Stimulated activated CD8-positive, alpha-beta memory T cell treated with anti-CD3 and anti-CD28 coated beads, Interleukin-4, amount 100 ng/mL, for 24 hours (primary cell): ENCODE data around the gene KCNQ1.

Experiments
- DNase-seq: peaks from one replicate; pipeline ENCODE4 v3.0.0-alpha.2; 2020; ENCODE audit warnings: low read depth

The KCNQ1 gene

DNA sequence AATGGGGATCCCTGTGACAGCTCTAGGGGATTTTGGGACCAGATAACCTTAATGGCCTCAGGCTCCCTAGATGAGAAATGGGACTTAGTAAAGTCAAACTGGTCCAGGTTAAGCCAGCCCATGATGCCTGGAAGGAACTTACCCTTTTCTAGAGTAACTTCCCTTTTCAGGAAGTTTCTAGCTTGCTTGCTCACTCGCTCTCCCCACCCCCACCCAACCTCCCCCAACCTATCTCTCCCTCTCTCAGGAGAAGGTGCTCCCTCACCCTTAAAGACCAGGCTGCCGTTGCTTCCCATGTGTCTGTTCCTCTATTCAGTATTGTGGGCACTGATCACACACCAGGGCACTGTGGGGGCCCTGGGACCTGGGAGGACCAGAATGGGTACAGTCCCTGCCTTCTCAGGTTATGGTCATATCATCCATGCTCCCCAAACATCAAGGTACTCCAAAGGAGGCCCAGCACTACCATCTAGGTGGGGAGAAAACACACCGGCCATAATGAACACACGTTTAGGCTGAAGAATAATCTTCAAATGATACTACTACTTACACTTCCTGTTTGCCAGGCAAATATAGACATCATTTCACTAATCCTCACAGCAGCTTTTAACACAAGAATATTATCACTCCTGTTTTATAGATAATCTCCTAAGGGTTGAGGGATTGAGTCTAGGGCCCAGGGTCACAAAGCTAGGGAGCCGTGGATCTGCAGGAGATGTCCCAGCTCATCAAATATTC, 236.8 kb downstream of the KCNQ1 start:
- no peak for DNase-seq

- DNase-seq, result no peak
Observed at GRCh38 chr11:2683806-2684205, 239.0 kb downstream of the KCNQ1 start.

DNA sequence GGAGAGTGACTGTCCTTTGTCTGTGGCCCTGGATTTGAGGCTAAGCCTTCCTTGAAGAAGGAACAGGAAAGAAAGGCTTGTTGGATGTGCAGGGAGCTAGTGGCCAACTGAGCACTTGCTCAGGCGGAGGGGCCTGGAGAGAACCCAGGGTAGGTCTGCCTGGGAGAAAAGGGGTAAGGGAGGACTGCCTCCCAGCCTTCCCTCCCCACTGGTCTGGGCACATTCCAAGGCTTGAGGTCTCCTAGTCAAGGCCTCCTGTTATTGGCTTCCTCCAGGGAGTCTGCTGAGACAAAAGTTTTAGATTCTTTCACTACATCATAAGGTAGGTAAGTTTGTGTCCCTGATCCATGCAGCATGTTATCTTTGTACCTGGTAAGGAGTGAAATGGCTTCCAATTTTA, 239.8 kb downstream of the KCNQ1 start:
- no peak for DNase-seq

DNA sequence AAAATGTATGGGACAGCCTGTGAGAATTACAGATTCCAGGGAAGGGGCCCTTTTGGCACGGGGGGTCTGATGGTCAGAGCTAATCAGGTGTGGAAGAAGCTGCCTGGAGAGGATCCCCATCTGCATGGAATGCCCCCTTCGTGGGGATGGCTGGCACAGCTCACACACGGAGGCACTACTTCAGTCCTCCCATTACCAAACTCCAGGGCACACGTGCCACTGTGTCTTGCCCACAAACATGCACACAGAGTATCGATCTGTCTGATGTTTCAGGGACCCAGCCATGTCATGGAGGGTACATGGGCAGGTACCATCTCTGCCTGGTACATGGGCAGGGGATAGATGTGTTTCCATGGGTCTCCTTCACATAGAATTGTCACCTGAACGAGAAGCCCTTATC, 240.2 kb downstream of the KCNQ1 start:
- no peak for DNase-seq

GRCh38 chr11:2685566-2686359, 241.0 kb downstream of the KCNQ1 start:
- no peak for DNase-seq

GRCh38 chr11:2686360-2687222, 241.8 kb downstream of the KCNQ1 start:
- DNase-seq, result no peak

DNA sequence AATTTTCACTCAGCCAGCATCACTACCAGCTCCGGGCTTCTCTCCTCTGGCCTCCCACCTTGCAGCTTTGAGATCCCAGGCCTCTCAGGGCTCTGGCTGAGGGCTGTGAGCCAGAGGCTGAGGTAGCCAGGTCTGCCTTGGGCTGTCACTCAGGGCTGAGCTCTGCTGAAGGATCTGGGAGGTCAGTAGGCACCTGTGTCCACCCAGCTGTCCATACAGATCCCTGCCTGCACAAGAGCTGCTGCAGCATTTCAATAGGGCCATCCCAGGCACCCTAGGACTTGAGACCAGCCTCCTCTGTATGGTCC, 242.4 kb downstream of the KCNQ1 start:
- no peak for DNase-seq

DNA sequence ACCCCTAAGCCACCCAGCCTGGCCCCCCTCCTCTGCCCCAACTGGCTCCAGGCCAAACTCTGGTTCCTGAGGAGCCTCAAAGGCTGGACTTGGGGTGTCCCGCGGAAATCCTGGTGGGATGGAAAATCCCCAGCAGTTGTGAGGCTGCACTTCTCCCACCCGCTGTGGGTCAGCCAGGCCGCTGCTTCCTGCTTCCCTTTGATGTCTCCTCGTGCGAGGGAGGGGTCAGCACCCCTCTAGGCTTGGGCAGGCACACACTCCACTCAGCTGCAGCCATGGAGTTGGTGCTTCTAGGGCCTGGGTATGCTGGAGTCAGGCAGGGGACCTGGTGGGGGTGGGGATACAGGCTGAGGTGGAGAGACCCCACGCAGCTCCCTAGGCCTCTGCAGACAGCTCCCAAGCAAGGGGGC, 243.0 kb downstream of the KCNQ1 start:
- DNase-seq, result no peak

- no peak for DNase-seq
Observed at GRCh38 chr11:2688381-2689231, 243.8 kb downstream of the KCNQ1 start.

DNA sequence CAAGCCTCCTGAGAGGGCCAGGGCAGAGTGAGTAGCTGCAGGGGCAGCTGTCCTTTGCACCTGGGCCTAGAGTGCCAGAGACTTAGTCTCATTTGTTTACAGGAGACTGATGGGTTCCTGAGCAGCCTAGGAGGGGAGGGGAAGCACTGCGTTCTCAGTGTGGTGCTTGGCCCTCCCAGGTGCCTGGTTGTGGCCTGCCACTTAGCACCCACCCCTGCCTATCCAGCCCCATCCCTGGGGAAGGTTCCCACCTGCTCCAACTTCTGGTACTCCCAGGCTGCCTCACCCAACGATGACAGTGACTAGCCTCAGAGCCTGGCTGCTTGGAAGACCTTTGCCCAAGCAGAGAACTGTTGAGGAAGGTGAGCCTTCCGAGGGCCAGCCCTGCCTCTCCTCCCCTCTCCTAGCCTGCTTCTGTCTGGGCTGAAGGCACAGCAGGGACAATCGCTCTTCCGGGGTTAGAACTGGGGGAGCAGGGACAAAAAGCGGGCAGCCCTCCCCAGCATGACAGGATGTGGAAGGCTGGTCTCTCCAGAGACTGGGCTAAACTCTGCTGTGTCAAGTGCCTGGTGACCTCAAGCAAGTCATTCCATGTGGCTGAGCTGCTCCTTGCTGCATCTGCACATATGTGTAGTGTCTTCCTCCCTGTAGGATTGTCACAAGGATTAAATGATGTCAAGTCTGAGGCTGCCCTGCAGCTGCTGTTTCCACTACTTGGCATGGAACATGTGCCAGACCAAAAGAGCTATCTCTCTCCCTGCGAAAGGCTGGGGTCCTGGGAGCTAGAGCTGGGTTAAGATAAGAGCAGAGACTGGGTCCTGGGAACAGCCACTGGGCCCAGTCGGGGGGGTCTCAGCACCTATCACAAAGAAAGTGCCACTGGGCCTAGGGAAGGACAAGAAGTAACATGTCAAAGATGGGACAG, 245.1 kb downstream of the KCNQ1 start:
- DNase-seq, result no peak

DNA sequence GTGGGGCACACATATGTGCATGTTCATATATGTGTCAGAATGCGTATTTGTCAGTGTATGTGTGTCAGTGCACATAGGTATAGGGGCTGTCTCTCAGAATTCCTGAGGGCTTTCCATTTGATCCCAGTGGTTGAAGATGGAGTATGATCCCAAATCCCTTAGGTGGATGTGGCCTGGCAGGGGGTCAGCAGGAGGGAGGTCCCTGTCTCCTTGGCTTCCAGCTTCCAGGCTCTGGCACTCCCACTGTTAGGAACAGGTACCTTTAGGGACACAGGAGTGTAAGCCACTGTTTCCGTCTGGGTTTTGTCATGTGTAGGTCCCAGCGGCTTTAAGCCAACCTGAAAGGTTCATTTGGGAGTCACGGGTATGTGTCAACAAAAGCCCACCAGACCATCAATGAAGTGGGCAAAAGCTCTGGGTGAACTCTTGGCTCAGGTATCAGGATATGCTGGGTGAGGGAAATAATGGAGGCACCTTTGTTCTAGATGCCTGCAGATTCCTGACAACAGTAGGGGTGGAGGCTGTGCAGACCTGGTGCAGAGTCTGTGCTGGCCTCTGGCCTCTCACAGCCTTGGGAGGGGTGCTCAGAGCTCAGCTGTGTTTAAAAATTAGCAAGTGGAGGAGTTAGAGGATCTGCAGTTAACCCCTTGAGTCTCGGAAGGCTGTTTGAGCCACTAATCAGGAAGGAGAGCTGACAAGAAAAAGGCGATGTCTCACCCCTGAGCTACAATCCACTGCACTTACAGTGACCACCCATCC, 246.0 kb downstream of the KCNQ1 start:
- no peak for DNase-seq

DNA sequence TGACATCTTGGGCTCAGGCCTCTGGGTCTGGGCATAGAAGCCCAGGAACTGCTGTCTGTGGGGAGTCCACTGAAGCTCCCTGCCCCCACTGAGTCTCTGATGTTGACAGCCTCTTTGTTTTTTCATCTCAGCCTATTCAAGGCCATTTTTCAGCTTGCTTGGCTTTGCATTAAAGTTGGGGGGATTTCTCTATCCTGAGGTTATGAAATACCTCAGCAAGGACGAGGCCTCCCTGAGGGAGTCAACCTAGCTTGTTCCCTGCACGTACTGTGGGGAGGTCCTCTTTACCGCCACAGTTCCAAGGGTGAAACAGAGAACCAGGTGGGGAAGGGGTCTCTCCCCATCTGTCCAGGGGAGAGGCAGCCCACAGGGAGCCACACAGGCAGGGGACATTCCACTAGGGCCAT, 246.6 kb downstream of the KCNQ1 start:
- no peak for DNase-seq

DNA sequence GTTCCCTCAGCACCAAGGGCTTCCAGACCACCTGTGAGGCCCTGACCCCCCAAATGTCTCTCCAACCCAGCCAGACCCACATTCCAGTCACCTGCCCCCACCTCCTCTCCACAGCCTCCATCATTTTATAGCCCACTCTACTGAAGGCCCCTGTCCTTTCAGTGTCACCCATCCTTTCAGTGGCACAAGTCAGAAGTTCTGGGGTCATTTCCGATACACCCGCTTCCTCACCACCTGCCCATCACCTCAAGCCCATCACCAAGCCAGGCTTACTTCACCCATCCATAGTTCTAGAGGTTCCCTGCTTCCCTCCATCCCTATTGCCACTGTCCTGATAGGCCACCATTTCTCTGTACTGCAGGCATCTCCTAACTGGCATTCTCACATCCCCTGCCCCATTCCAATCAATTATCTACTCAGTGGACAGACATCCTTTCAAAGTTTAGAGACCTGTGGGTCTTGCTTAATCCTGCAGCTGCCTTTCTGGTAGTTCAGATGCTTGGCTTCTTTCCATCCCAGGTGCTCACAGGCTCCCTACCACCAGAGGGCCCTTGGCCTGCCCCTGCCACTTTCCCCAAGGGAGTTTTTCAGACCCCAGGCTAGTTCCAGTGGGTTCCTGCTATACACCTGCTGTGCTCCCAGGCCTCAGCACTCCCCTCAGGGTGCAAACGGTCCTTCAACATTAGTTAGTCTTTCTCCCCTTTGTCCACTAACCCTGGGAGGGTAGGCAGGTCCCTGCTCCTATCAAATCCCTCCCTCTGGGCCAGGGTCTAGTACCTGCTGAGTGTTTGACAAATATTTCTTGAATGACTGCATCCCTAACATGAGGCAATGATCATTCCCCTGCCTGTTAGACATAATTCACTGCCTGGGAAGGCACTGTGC, 247.4 kb downstream of the KCNQ1 start:
- DNase-seq, result no peak

DNA sequence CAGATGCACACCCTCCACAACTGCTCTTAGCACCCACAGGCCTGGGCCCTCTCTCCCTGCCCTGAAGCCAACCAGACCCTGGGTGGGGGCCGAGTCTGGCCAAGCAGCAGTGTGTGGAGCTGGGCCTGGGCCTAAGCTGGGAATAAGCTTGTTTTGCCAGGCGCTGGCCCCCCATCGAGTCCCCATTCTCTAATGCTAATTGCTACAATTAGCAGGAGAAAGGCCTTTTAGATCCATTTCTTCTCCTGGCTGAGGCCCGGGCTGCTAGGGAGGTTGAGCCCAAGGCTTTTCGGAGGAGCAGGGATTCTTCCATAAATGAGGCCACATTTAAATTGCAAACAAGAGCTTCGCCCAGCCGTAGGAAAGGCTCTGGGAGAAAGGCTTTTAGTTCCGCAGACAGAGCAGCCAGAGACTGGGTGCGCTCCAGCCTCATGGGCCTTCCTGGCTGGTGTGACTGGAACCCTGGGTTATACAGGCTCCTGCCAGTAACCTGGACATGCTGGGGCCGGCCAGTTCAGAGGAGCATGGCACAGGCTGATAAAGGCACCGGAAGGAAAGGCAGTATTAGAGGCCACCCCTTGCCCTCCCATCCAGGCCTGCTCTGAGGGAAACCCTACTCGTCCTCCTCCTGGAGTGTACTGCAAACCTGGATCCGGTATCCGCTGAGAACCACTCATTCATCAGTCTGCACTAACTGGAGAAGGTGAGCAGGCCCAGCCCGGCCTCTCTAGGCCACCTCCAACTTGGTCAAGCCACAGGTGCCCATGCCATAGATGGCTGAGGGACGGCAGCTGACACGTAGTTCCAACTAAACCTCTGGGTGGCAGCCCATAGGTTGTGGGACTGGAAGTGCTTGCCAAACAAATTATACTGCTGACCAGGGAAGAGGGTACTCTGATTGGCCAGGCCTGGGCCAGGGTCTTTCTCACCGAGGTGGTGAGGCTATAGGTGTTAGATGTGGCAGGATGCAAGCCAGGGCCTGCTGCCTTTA, 248.8 kb downstream of the KCNQ1 start:
- DNase-seq, result no peak

- no peak for DNase-seq
Observed at GRCh38 chr11:2694495-2694894, 249.7 kb downstream of the KCNQ1 start.

GRCh38 chr11:2694995-2695939, 250.5 kb downstream of the KCNQ1 start:
- no peak for DNase-seq

GRCh38 chr11:2696455-2696854, 251.6 kb downstream of the KCNQ1 start:
- DNase-seq, result no peak
